Measurements from ENCODE around the gene CORO1C.

Gene CORO1C

DNA sequence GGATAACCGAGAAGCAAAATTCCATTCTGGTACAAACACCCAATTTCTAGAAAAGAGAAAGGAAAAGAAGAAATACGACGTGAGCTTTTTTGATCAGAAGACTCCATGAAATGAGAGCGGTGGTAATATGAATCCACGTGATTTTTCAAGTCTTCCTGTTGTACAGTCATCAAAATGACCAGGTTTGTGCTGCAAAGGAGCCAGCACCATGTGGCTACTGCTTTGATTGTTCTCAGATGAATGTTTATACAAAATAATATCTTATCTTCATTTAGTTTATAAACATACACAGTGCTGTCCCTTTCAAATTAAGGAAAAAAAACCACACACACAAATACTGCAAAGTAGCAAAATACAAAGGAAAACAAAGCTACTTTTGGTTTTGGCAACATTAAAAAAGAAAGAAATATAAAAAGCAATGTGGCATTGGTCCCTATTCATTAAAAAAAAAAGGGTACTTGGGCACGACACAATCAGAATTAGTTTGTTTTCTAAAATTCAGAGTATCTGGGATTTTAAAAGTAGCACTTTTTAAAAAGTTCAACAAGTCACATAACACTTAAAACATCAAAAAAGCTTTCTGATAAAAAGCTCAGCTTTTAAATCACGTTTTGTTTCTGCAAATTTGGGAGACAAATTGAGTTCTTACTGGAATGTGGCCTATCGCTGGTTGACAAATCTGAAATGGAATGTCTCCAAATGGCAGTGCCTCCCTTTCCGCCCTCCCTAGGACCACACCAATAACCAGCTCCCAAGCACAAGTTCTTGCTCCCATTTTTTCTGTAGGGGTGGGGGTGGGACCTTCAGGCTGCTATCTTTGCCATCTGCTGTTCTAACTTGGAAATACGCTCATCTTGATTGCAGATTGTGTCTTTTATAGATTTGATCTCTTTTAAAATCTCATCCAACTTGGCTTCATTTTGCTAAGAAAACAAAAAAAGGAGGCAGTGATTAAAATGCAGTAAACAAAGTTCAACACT is 84.4 kb downstream of the CORO1C start:
- DNase-seq = no peak

DNA sequence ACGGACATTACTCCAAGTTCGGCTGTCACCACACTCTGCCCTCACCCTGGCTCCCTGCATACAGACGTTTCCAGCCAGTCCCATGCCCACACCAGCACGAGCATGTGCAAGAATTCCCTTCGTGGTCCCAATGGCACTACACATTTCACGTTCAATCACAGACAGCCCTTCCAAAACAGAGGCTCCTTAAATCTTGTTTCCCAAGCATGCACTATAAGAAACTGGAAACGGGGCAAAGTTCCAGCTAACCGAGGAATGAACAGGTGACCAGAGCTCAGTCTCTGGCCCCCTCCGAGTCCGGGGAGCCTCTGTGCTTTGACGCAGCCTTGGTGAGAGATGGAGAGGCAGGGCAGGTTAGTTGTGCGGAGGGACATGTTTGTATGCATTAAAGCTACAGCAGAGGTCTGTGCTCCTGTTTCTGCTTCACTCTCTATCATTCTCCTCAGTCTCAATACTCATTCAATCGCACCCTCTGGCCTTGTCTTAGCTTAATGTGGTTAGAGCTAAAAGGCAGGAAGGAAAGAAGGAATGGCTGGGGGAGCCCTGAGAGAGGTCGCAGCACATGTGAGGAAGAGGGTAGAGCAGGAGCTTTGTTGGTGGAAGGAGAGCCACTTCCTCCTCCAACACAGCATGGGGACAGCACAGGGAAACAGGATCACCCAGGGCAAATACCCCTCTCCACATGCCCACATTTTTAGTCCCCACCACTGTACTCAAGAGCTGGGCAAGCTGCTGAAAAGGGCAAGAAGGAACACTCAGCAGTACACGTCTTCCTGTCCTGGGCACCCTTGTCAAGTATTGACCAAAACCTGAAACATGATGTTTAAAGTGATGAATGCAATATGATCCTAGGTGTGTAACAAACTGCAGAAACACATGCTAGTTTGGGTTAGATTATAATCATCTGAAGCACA is 85.4 kb downstream of the CORO1C start:
- no peak for DNase-seq

GRCh38 chr12:108644811-108645120 is 86.6 kb downstream of the CORO1C start:
- DNase-seq = no peak

- DNase-seq = peak in 2 of 4 experiments; percentile 29 to 50
Measured at GRCh38 chr12:108643941-108644810, 87.1 kb downstream of the CORO1C start.

GRCh38 chr12:108642899-108643654 is 88.2 kb downstream of the CORO1C start:
- no peak for DNase-seq

- DNase-seq = no peak
Measured at GRCh38 chr12:108642269-108642870, 88.9 kb downstream of the CORO1C start.

DNA sequence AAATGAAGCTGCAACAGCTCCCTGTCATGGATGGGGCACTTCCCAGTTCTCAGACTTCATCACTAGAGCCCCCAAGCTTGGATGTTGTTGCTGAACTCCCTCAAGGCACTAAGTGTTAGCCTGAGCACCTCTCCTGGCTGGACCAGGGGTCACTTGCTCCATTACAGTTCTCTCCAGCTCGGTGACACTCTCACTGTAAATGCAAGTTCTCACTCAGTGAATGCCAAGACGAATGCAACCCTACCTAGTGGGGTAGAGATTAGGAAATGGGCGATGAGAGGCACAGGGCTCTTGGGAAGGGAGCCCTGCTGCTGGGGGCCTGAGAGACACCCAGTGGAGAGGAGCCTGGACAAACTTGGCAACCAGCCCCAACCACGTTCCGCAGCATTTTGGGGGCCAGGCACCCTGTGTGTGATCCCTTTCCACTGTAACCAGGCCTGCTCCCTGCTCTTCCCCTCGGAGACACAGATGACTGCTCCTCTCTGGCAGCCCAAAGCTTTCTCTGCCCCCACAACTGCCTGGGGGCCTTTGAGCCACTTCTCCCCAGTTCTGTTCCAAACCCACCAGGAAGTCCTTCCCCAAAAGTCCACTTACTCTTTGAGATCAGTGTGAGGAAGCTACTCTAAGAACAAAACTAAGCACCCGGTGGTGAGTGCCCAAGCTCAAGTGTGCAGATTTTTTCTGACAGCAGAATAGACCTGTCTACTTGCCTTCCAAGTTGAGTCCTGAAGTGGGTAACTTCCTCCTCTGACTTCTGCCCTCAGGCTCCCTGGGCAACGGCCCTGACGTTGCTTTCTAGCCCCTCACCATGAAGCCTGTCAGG is 89.7 kb downstream of the CORO1C start:
- DNase-seq = peak in 1 of 4 experiments; percentile 40

GRCh38 chr12:108640802-108641445 is 90.4 kb downstream of the CORO1C start:
- DNase-seq = peak in 2 of 4 experiments; percentile 6 to 23

DNA sequence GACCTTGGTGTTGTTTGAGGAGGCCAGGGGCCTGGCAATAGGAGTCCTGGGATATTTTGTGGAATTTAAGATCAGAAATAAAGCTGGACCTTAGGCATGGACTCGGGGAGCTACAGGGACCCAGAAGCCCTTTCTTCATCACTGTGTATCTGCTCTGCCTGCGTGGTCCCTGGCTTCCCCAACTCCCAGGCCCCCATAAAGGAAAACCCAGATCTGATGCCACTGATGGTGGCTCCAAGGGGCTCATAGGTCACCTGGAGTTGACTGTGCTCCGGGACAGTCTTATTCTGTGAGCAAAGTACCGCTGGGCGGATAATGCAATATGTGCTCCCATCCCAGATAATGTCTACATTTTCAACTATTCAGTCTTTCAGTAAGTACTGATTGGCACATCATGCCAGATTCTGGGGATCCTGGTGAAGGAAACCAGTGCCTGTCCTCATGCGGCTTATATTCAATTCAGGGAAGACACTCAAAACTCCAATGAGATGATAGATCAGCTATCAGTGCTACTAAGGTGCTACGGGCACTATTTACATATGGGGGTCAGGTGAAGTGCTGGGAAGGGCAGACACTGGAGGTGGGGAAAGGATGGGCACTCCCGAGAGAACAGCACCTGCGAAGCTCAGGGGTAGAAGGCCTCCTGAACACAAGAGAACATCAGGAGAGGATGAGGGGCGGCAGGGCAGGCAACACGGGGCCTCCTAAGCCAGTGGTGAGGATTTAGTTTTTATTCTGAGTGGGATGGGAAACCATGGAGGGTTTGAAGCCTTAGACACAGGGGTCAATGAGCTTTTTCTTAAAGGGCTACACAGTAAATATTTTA is 92.1 kb downstream of the CORO1C start:
- peak in 1 of 4 experiments; percentile 13 for DNase-seq

DNA sequence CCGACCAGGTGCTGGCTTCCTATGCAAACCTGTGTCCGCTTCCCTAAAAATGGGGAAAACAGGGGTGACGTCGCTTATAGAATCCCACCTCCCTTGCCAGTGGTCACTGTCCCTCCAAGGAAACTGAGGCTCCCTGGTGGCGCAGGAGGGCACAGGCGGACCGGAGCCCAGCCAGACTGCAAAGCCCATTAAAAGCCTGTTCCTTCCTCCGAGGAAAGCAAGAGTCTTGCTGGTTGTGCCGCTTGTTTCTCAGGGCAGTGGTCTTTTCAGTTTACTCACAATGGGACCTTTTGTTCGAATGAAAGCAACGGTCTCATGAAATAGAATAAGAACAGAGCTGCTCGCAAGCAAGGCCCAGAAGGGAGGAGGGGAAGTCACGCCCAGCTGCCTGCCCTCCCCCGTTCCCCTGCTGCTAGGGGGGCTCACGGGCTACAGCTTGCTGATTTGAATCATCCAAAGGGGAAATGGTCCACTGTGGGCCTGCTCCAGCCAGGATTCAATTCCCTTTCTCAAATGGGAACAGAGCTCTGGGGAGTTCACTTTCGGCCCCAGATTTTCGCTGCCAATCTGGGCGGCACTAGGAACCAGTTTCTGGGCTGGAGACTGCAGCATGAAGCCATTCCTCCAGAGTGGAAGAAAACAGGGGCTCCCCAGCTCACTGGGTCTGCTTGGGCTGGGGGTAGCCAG is 93.0 kb downstream of the CORO1C start:
- peak; percentile 81 to 88 (median 85) for DNase-seq

- peak; percentile 60 to 82 (median 78) for DNase-seq
Measured at GRCh38 chr12:108637222-108637971, 93.9 kb downstream of the CORO1C start.

- DNase-seq = no peak
Measured at GRCh38 chr12:108635997-108636808, 95.1 kb downstream of the CORO1C start.

DNA sequence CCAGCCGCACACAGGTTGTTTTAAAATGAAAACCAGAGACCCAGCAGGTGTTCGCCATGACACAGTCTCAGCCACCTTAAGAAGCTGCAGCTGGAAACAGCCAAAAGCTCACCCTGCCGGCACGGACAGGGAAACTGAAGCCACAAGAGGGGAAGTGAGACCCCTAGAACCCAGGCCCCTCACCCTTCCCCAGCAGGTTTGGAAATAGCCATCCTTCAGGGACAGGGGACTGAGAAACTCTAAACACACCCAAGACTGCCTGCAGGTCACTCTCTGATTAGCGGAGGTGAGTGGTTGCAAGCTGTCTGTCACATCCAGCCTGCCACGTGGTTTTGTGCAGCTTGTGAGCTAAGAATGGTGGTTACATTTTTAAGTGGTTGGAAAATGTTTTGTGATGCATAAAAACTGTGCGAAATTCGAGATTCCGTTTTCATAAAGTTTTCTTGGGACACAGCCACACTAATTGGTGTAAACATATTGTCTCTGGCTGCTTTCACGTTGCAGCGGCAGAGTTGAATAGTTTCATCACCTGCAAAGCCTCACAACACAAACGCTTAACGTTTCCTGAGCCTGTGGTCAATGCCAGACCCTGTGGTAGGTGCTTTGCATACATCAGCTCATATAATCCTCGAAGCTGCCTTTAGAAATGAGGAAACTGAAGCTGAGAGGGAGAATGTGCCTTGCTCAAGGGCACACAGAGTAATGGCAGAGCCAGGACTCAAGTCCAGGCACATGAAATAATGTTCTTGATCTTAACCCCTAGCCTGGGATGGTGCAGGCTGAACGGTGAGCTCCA is 95.9 kb downstream of the CORO1C start:
- DNase-seq = peak; percentile 47 to 80 (median 73)

- peak; percentile 62 to 83 (median 71) for DNase-seq
Measured at GRCh38 chr12:108634341-108634751, 97.0 kb downstream of the CORO1C start.

DNA sequence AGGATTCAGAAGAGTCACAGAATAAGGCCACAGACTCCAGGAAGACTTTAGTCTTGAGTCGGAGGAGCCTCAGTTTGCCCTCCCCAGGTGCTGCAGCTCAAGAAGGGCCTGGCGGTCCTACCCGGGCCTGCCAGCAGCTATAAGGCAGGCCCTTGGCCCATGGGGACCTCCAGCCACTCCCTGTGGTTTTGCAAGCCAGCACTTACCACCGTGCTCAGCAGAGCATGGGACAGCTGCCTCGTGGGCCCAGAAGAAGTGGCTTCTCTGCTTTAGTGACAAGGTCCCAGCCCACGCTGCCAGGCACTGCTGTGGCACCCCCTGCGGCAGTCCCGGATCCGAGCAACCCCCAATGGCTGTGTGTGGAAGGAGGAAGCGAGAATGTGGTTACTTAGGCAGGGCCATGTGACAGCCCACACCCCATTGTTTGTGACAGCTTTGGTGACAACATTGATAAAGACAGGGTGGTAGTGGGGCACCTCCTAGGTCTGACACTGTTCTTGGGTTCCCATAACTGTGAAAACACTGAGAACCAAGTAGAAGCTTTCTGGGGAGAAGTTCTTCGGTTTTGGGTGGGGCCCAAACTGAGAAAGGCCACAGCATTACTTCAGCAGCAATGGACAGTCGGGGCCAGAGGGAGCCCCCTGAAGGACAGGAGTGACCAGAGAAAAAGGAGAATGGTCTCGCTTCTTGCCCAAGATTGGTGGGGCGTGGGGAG is 97.6 kb downstream of the CORO1C start, which contains the start of gene SELPLG:
Gene SELPLG (minus strand): TSS at position 361 of the 715 bp plus-strand sequence. CDS start 9,587 bp downstream, outside the sequence.
- DNase-seq = peak; percentile 95 to 98 (median 98)
